Type B pancreatic cell (in vitro differentiated cells): ENCODE results near the gene HAGH. TPM values are rescaled to one million over a fixed set of nuclear protein-coding genes. Genes with fewer than 3 reads are reported as not detected.

Experiments
- DNase-seq: peaks from one replicate; pipeline ENCODE4 v3.0.0; 2021; ENCODE audit warnings: mixed read lengths; ENCODE audit not compliant: unreplicated experiment; ENCODE audit errors: extremely low spot score
- H3K27ac Mint-ChIP-seq: 2 replicates; pipeline ENCODE4 v1.8.0; 2021; ENCODE audit warnings: mild to moderate bottlenecking, mixed read lengths
- H3K27me3 Mint-ChIP-seq: 2 replicates; pipeline ENCODE4 v1.8.0; 2021; ENCODE audit warnings: mixed read lengths
- H3K36me3 Mint-ChIP-seq: 2 replicates; pipeline ENCODE4 v1.8.0; 2021; ENCODE audit warnings: mixed read lengths
- H3K4me1 Mint-ChIP-seq: one replicate; pipeline ENCODE4 v1.8.0; 2021; ENCODE audit warnings: mixed read lengths; ENCODE audit not compliant: unreplicated experiment
- H3K4me3 Mint-ChIP-seq: 2 replicates; pipeline ENCODE4 v1.8.0; 2021; ENCODE audit warnings: mild to moderate bottlenecking, mixed read lengths
- H3K9me3 Mint-ChIP-seq: 2 replicates; pipeline ENCODE4 v1.8.0; 2021; ENCODE audit warnings: mixed read lengths
- total RNA-seq: library from RNA; stranded (reverse); gene quantifications from 2 replicates; pipeline ENCODE4 v1.2.1, GENCODE V29; 2021; ENCODE audit warnings: low replicate concordance
- TF ChIP-seq, protein P1 (sequence below): fragments of 200-600 bp; sonication (generic); conservative IDR thresholded peaks from 2 replicates; pipeline ENCODE4 v1.5.0; 2021; ENCODE audit warnings: antibody characterized with exemption, mild to moderate bottlenecking

The HAGH gene
- total RNA-seq, 1 donor from 2014 or later, result 36.7 TPM

DNA sequence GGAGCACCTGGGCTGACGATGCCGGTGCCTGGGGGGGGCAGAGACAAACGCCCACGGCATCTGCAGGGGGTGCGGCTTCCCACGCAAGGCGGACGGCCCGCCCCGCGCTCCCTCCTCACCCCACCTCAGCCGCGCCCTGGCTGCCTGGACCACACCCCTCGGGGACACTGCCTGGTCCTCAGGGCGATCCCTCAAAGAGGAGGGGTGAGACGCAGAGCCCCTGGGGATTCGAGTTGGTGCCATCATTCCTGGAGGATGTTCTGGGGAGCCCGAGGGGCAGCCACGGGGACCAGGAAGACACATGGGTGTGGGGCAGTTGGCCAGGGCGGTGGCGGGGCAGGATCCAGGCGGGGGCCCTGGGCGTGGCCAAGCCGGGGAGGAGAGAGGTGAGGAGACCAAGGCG lies 37.0 kb downstream of the HAGH start:
- no peaks in the 10 kb centered on the region for H3K36me3 Mint-ChIP-seq
- DNase-seq, result no peak

DNA sequence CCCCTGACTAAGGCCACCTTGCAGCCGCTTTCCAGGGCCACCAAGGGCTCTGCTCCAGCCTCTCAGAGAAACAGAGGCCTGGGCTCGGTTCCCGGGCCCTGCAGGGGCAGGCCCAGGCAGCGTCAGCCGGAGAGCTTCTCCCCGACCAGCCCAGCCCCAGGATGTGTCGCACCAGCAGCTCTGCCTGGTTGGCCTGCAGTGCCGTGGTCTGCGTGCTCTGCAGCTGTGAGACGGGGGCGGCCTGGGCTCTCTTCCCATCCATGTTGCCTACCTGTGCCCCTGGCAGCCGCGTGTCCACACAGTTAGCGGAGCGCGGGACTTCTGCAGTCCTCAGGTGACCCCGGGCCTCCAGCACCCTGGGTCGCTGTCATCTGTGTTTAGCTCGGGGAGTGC lies 37.9 kb downstream of the HAGH start:
- Mint-ChIP-seq H3K36me3 (no peaks in the 10 kb centered on the region), H3K4me3 (no peak overlapping the region), H3K27ac (no peak overlapping the region), H3K4me1 (no peaks in the 10 kb centered on the region), H3K27me3 (no peaks in the 10 kb centered on the region), H3K9me3 (no peaks in the 10 kb centered on the region)
- TF ChIP-seq, protein P1, sequence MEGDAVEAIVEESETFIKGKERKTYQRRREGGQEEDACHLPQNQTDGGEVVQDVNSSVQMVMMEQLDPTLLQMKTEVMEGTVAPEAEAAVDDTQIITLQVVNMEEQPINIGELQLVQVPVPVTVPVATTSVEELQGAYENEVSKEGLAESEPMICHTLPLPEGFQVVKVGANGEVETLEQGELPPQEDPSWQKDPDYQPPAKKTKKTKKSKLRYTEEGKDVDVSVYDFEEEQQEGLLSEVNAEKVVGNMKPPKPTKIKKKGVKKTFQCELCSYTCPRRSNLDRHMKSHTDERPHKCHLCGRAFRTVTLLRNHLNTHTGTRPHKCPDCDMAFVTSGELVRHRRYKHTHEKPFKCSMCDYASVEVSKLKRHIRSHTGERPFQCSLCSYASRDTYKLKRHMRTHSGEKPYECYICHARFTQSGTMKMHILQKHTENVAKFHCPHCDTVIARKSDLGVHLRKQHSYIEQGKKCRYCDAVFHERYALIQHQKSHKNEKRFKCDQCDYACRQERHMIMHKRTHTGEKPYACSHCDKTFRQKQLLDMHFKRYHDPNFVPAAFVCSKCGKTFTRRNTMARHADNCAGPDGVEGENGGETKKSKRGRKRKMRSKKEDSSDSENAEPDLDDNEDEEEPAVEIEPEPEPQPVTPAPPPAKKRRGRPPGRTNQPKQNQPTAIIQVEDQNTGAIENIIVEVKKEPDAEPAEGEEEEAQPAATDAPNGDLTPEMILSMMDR, result no peak
- no peak for DNase-seq

More for the DNA sequence above, 37.0 kb downstream of the HAGH start:
- Mint-ChIP-seq H3K9me3 (no peaks in the 10 kb centered on the region), H3K4me3 (no peak overlapping the region), H3K4me1 (no peaks in the 10 kb centered on the region), H3K27me3 (no peaks in the 10 kb centered on the region), H3K27ac (no peak overlapping the region)
- TF ChIP-seq, protein P1, result no peak

DNA sequence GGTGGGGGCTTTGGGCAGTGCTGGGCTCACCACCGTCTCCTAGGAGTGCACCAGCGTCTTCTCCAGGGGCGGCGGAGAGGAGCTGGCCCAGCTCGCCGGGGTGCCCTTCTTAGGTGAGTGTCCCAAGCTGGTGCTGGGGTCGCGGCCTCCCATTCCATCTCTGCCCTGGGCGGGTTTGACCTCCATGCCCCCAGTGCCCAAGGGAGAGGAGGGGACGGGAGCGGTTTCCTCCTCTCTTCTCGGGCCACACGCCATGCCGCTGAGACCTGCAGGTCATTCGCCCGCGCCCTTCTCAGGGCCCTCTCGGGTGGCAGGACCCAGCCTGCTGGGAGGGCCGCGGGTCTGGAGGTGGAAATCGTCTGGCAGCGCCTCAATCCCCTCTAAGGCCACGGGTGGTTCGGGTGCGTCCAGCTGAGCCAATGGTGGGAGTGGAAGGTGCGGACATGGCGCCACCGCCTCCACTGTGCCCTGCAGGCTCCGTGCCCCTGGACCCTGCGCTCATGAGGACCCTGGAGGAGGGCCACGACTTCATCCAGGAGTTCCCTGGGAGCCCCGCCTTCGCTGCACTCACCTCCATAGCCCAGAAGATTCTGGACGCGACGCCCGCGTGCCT lies 38.4 kb downstream of the HAGH start:
- TF ChIP-seq, protein P1, result no peak
- H3K36me3 Mint-ChIP-seq, result peaks cover 2% of the 10 kb centered on the region
- DNase-seq, result no peak
- peaks cover 3% of the 10 kb centered on the region for H3K4me1 Mint-ChIP-seq
- no peaks in the 10 kb centered on the region for H3K9me3 Mint-ChIP-seq
- H3K27ac Mint-ChIP-seq, result no peak overlapping the region
- H3K27me3 Mint-ChIP-seq, result no peaks in the 10 kb centered on the region
- no peak overlapping the region for H3K4me3 Mint-ChIP-seq

DNA sequence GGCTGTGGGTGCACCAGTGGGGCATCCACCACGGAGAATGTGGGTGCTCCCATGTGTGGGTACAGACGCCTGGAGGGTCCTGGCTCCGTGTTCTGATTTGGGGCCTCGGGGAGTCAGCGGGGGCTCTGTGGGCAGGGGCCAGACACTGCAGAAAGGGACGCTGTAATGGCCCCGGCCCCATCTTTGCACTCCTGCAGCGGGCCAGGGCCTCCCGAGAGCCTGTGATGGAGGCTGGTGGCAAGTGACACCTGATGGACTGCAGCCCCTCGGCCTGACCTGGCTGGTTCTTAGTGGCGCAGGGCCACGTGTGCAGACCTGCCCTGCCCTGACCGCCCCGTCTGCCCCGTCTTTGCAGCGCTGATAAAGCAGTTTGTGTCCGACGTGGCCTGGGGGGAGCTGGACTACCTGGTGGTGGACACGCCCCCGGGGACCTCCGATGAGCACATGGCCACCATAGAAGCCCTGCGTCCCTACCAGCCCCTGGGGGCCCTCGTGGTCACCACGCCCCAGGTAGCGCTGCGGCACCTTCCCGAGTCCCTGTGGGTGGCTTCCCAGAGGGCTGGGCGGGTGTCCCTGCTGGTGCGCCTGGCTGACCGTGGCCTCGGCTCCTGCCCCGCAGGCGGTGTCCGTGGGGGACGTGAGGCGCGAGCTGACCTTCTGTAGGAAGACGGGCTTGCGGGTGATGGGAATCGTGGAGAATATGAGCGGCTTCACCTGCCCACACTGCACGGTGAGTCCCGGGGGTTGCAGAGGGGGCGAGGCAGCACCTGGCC lies 39.1 kb downstream of the HAGH start:
- DNase-seq, result no peak
- Mint-ChIP-seq H3K4me1 (peaks cover 4% of the 10 kb centered on the region), H3K4me3 (no peak overlapping the region), H3K27me3 (no peaks in the 10 kb centered on the region), H3K9me3 (no peaks in the 10 kb centered on the region), H3K36me3 (peaks cover 3% of the 10 kb centered on the region), H3K27ac (no peak overlapping the region)
- TF ChIP-seq, protein P1, result no peak

DNA sequence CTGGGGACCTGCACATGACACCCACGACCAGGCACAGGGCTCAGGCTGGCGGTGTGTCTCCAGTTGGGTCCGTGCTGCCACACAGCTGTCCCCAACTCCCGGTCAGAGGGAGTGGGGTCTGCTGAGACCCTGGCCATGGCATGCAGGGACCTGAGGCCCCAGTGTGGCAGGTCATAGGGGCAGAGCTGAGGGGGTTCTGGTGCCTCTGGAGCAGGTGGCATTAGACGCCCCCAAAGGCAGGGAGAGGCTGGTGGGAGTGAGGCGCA lies 39.6 kb downstream of the HAGH start:
- Mint-ChIP-seq H3K36me3 (peaks cover 3% of the 10 kb centered on the region), H3K4me1 (peaks cover 4% of the 10 kb centered on the region), H3K27me3 (no peaks in the 10 kb centered on the region), H3K9me3 (no peaks in the 10 kb centered on the region), H3K4me3 (no peak overlapping the region), H3K27ac (no peak overlapping the region)
- DNase-seq, result no peak
- TF ChIP-seq, protein P1, result no peak
